Inflammatory macrophage treated with lipopolysaccharide for 4 hours (primary cell): ENCODE measurements around the gene RIBC1.
A peak's percentile ranks its signal among the peaks of the same experiment; 100 is the strongest.
"Not testable (repeated sequence)": the region's sequence is repeated elsewhere in the genome, so short reads cannot be mapped to it uniquely, and the experiment has no call there.

ENCODE experiments used
- DNase-seq: peaks from one replicate; pipeline ENCODE4 v3.0.0-alpha.2; 2020

Gene RIBC1

DNA sequence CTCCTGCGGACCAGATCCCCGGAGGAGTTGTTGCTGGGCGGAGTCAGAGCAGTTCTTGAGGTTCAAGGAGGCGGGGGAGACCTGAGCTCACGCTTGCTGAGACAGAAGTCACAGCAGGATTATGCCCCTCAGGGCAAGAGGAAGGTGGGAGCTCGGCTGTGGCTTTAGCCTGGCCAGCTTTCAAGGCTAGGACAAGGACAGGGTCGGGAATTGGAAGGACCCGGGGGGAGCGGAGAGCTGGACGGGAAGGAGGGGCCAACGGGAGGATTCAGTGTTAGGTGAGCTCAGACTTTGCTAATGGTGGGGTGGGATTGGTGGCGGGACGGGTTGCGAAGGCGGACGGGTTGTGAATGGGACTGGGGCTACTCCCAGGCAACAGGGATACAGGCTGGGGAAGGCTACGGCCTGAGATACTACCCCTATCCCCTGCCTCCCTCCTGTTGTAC is at the start of gene RIBC1:
Gene RIBC1, plus strand, starts transcription at position 13 of the 446 bp plus-strand sequence. CDS start 3,404 bp downstream, outside the sequence.
- DNase-seq, result no peak

DNA sequence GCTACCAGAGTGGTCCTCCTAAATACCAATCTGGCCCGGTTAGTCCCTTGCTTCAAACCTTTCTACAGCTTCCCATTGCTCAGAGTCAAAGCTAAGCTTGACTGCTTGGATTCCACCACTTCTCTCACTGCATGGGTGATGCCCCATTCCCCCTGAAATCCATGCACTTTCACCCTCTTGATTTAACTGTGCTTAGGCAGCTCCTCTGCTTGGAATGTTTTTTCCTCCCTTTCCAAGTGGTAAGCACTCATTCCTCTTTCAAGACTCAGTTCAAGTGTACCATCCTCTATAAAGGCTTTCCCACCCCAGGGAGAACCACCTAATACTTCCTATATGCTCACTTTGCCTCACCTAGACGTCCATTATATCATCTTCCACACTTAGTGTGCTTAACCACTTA is 49.4 kb upstream of the RIBC1 start:
- no peak for DNase-seq

DNA sequence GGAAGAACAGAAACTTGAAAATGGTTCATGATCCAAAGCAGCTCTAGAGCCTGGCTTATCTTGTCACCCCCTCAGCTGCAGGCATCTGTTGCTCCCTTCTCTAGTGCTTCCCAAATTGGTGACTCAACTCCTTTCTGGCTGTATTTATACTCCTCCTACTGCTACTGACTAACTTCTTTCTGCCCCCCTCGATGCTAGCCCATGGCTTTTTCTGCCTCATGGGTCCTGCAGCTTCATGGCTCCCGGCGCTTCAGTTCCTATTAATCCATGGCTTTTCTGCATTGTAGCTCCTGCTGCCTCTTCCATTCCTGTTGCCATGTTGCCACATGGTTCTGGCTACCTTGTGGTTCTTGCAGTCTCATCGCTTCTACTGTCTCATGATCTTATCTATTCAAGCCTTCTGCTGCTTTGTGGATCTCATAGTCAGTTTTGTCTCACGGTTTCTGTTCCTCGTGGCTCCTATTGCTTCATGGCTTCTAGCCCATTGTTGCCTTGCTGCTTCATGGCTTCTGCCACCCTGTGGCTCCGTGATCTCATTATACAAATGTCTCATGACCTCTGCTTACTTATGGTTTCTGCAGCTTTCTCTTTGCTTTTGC is 48.4 kb upstream of the RIBC1 start:
- DNase-seq, result peak; percentile 89

DNA sequence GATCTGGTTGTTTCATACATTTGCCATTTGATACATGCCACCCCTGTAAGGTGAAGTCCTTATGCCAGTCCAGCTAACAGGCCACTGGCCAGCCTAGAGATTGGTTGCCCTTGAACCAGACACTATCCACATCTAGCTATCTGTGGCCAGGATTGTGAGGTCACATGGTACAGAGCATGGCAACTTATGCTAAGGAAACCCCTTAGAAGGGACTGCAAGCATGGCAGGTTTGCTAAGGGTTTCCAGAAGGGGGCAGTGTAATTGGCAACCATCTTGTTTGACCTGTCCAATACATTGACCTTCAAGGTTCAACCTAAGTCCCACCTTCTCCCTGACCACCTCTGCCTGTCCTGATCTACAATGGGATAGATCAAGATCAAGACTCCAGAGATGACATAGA is 47.8 kb upstream of the RIBC1 start:
- DNase-seq, result no peak

DNA sequence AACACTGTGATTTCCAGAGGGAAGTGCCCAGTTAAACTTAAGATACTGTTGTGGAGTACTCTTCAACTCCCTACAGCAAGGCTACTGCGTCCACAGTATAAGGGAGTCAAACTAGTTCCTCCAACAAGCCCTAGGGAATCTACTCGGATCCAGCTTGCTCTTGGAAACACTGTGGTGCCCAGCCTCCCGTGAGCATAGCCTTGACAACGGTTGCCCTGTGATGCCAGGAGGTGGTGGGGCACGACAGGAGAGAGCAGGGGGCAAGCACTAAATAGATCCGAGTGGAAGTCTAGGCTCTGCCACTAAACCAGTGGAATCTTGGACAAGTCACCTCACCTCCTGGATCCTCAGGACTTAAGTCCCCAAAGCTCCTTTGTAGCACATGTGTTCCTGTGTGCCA is 45.8 kb upstream of the RIBC1 start:
- no peak for DNase-seq

DNA sequence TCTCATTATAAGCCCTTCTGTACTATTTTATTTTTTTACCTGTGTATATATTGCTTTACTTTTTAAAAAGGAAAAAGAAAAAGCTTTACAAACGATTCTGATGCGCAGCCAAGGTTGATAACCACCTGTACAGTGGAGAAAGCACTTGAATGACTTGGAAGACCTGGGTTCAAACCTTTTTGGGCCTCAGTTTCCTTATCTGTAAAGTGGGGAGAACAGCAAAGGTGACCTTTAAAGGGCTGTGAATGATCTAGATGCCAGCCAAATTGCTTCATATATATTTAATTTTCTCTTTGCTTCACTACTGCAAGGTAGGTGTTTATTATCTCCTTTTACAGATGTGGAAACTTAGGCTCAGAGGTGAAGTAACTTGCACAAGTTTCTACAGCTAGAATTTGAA is 45.2 kb upstream of the RIBC1 start:
- no peak for DNase-seq

DNA sequence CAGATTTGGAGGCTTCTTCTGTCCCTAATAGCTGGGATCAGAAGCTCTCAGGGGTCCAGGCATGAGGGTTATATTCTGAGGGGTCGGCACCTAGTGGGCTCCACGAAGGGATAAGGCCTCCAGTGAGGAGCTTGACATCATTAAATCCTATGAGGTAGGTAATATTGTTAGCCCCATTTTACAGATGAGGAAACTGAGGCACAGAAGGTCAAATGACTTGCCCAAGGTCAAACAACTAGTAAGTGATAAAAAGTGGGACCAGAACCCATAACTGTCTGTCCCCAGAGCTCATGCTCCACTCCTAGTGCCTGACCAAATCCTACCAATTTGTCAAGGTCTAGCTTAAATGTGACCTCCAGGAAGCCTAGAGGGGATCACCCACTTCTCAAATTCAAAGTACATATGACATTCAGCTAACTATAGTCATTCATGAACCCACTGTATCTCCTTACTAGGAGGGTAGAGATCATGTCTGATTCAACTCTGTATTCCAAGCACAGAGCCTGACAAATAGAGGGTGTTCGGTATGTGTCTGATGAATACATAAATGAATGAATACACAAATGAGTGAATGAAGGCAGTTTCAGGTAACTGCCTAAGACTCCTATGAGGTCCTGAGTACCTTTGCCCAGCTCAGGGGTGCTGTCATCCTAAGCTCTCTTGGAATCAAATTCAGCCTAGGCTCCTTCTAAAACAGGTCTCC is 43.5 kb upstream of the RIBC1 start:
- DNase-seq, result no peak

DNA sequence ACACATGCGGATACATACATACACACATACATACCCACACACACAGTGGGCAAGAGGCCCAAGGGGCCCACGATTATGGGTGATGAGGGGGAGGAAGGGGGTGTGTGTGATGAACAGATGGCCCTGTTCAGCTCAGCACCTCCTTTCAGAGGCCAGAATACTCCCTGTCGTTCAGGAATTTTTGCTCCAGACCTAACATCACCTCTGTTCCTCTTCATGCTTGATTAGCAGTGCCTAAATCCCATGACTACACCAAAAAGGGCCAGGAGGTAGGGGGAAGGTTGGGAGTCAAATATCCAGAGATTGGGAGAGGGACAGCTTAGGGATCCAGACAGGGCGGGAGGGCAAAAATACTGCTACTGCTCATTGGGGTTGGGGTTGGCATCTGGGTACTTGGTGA is 42.9 kb upstream of the RIBC1 start:
- DNase-seq, result no peak

DNA sequence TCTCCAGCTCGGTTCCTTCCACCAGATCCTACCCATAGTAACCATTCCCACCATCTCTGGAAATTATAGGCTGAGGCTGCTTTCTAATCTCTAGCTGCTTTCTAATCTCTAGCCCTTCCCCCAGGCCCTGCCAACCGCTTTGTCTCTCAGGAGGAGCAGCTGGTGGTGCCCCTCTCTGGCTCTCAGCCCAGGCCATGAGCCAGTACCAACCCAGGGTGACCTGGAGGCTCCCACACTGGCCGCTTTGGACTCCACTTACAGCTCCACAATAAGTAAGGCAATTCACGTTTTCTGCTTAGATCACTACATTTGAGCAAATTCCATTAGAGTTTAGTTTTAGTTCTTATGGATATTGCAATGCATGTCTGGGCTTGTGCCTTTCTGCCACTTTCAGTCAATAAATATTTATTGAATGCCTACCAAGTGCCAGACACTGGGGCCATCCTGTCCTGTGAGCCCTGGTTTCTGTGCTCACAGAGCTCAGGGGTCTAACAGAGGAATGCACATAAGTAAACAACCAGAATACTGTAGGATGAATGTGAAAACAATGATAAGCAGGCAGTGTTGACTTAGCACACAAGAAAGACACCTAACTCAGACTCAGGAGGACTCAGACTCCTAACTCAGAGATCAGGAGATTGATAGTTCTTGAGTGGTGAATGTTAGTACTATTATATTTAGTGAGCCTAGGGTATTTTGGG is 39.1 kb upstream of the RIBC1 start:
- DNase-seq, result no peak

DNA sequence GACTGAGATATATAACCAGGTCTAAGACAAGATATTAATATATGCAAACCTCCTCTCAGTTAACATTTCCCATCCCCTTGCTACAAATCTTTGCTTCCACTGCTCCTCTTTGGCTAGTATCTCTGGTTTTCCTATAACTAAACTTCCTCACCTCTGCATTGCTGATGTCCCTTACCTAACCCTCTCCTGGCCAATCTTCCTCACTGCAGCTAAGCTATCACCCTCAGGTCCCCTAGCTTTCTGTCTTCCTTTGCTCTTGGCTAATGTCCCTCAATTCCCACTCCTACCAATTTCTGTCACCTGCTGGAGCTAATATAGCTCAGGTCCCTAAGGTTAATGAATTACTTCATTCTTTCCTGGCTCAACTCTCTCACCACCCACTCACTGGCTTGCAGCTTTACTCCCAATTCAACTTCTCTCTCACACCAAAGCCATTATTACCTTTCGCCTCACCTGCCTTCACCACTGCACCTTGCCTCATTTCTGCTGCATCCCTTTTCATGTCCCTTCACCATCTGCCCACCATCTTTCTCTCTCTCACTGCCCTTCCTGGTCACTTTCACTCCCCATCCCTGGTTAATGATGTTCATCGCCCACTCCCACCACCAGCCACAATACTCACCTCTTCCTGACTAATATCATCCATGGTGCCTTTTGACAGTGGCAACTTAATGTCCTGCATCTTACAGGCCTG is 26.9 kb upstream of the RIBC1 start:
- DNase-seq, result no peak

DNA sequence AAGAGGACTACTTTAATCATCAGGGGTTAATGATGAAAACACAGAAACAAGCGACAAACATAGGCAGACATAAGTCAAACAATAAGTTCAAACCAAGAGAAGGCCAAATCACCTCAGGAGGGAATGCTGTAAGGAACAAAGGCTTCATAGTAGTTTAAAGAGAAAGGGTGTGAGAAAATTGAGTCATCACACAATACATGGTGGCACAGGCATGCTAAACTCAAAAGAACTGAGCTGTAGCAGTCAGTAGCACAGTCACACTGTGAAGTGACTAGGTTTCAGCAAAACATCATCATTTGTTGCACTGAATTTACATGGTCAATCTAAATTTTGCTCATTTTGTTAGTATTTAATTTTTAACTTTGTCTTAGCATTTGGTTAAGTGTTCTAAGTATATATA is 24.5 kb upstream of the RIBC1 start:
- DNase-seq, result no peak

DNA sequence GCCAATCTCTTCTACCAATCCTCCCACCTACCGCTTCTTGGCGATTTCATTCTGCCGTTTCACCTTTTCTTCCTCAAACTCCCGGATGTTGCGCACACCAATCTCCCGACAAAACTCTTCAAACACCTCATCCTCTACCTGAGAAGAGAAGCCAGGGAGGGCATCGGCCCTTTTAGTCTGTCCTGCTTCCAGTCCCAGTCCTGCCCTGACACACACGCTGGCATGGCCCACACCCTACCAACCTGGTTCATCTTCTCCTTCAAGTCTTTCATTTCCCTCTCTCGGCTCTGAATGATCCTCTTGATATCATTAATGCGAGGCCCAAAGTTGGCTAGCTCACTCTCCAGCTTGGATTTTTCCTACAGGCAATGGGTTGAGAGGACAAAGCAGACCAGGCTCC is 19.1 kb upstream of the RIBC1 start:
- no peak for DNase-seq

DNA sequence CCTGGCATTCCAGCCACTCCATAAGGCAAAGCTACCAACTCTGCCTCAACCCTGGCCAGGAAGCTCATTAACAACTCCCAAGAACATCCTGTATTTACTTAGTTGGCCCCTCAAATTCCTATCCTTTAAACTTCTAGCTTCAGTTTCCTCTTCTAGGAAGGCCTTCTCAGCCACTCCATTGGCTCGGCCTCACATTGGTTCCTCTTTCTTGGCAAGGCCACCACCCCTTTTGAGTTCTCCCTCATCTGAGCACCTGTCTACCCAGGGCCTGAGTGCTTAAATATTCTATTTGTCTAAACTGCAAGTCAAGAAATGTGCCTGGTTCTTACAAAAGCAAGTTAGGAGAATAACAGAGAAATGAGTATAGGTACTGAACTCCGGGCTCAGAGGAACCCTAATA is 10.2 kb upstream of the RIBC1 start:
- DNase-seq, result peak; percentile 14

DNA sequence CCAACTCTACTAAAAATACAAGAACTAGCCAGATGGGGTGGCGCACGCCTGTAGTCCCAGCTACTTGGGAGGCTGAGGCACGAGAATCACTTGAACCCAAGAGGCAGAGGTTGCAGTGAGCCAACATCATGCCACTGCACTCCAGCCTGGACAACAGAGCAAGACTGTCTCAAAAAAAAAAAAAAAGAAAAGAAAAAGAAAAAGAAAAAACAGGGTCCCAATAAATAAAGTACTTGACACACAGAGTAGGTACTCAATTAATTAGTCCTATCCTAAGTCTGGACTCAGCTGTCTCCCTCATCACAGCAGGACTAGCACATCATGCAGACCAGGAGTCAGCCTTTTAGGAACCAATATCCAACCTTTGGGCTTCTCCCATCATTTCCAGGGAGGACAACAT is 2.3 kb upstream of the RIBC1 start:
- not testable (repeated sequence) for DNase-seq

DNA sequence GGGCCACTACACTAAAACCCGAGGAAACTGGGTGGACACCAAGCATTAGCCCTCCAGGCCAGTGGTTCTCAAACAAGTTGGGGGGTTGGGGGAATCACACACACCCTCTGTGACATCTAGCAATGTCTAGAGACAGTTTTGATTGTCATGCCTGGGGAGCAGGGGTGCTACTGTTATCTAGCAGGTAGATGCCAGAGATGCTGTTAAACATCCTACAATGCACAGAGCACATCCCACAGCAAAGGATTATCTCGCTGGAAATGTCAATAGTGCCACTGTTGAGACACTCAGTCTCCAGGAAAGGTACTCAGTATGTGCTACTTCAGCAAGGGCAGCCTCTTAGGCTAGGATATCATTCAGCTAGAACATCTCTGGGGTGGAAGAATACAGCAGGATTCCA is 1.5 kb upstream of the RIBC1 start:
- no peak for DNase-seq

DNA sequence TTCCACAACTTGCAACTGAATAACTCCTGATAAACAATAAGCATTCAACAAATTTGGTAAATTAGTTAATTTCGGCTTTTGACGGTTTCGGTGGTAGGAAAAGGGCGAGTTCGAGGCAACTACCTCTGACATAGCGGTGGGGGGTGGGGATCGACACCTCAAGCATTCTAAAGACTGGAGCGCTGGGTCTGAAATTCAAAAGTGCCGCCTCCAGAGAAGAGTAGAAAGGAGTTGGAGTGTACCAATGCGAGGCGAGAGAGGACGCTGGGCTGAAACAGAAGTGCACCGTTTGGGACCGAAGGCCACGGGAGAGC is 944 bp upstream of the RIBC1 start:
- no peak for DNase-seq

DNA sequence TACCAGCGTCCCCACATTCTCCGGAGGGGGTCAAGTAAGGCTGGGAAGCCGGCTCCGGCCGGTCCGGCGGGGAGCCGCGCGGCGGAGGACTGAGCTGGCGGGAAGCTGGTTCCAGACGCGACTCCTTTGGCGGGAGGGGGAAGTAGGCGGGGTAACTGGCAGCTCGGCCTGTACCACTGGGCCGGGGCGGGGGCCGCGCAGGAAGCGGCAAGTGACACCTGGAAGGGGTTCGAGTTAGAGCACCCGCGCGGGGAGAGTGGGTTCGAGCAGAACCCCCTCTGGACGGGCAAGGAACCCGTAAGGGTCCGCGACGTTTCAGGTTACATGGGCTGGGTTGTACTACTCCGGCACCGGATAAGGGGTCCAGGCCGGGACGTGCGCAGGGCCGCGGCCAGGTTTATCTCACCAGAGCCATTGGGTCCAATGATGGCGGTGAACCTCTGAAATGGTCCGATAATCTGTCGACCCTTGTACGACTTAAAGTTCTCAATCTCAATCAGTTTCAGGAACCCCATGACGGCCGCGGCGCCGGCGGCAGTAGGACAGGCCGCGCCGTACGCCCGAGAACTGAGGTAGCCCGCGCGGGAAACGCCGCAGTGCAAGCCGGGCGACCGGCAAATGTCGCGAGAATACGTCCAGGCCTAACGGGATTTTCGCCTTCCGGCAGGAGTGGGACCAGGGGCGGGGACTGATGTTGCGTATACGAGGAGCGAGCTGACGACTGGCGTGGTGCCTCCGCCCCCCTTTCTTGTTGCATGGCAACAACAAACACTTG is 400 bp upstream of the RIBC1 start, which contains the start of gene SMC1A:
Gene SMC1A, minus strand, starts transcription at position 569 of the 775 bp plus-strand sequence. Its CDS starts 54 bp downstream, at position 515.
- peak; percentile 95 for DNase-seq

DNA sequence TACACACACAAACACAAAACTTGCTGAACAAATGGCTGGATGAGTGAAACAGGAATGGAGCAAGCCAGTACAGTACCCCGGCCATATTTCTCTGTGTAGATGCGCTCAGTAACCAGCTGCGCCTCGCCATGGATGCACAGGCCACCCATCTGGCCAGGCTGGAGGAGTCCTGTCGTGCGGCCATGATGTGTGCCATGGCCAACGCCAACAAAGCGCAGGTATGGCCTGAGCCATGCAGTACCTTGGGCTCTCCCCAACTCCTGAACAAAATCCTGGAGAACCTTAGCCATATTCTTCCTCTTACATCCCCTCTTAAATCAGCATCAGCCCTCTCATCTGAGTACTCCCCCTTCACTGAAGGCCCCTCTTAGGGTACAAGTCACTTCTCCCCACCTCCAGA is 7.1 kb downstream of the RIBC1 start:
- DNase-seq, result no peak

DNA sequence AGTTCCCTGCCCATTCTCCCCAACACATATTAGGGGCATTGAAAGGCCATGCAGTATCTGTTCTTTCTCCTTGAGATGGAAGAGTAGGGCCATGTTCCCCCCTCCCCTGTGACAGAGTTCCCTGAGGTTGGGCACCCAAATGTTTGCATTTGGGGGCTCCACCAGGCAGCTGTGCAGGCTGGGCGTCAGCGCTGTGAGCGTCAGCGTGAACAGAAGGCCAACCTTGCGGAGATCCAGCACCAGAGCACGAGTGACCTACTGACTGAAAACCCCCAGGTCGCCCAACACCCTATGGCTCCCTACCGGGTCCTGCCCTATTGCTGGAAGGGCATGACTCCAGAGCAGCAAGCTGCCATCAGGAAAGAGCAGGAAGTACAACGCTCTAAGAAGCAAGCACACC is 7.6 kb downstream of the RIBC1 start:
- no peak for DNase-seq

DNA sequence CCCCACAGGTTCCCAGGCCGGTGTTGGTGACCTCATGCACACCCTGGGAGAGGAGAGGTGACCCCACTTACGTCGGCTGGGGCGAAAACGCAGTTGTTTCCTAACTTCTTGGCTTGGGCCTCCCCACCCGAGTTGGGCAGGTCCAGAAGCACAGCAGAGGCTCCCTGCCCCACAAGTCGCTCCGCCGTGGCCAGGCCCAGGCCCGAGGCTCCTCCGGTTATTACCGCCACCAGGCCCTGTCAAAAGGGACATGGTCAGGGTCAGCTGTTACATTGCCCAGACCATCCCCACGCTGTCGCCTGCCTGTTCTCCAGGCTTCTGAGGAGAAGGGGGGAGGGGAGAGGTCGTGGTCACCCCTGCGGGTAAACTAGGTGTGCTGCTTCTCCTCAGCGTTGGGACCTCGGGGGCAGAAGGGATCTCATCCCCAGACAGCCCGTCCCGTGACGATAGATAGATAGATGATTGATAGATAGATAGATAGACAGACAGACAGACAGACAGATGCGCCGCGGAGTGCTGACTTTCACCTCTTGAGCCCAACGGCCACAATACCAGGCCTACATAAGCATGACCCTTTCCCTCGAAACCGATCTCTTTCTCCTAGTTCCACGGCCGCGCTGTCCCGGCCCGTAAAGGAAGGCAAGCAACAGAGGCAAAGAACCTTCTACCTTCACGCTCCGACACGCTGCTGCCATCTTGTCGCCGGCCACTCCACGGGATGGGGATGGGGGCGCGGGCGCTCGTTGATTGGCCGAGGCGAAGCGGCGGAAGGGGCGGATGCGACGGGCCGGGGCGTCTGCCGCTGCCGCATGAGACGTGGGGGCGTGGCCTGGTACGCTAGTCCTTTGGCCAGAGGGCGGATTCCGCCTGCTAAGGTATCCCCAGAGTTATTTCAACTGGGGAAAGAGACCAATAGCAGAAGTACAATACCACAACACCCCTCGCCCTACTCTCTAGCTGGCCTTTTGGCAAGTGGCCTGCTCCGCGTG is 11.3 kb downstream of the RIBC1 start, which contains the start of gene HSD17B10:
Gene HSD17B10, minus strand, starts transcription at position 720 of the 989 bp plus-strand sequence. Its CDS starts 25 bp downstream, at position 695.
- peak; percentile 85 for DNase-seq

DNA sequence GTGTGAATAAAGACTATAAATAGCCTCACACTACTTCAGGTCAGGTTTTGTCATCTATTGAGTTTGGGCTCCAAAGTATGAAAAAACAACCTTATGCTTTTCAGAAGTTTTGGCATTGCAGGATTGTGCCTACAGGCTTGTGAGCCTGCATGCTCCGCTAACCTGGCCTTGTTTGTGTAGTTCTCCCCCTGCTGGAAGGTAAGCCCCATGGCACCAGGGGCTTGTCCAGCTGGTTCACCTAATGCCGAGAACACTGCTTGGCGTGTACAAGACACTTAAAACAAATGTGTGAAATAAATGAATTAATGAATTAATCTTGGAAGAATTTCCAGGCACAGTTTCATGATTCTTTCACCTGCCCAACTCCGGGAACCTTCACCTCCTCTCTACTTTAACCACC is 13.3 kb downstream of the RIBC1 start:
- peak; percentile 59 for DNase-seq
